Measurements from ENCODE around the gene RASSF7.

- TF ChIP-seq CTCF (IDR thresholded peaks at IDR 0.05; ENCODE audit: insufficient read depth, low read depth, low read length) (no peak), EZH2 (IDR thresholded peaks at IDR 0.05; ENCODE audit: insufficient read depth, low read length) (no peak)
These were observed 19.3 kb upstream of the RASSF7 start for GRCh38 chr11:541433-541885.
